Smooth muscle cell of the pulmonary artery (primary cell): Measurements from ENCODE around the gene NMT1. TPM values are rescaled to one million over a fixed set of nuclear protein-coding genes. Genes with fewer than 3 reads are reported as not detected.

Experiments
- total RNA-seq: library from RNA; depleted of rRNA; stranded (reverse); fragments of >200 nt; gene quantifications from 2 replicates; pipeline ENCODE4 v1.2.3, GENCODE V29; 2014

NMT1 gene
- total RNA-seq, result 68.2 and 69.5 TPM in 2 replicates

DNA sequence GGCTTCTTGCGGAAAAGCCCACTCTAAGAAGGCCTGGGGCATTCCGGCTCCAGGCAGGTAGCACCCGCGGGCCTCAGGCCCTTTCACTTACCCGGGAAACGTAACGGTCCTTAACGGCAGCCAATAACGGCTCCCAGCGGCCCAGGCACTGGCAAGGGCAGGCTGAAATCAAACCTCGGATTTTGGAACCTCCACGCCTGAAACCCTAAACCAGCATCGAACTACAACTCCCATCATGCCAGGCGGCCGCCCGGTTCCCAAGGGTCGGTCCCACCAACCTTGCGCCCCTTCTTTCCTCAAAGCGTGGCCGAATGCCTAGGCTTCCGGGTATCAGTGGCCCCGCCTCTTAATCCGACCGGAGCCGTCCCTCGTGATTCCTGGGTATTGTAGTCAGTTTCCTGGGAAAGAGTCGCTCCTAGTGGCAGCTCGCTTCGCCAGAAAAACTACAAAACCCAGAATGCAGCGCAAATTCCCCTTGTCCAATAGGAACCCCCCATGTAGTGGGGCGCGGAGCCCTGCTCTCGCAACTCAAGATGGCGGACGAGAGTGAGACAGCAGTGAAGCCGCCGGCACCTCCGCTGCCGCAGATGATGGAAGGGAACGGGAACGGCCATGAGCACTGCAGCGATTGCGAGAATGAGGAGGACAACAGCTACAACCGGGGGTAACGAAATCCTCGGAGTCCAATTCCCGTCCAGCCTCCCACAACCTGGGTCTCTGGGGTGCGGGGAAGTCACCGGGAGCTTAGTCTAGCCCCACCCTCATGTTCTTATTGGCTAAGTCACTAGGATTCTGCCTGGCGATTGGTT is at the start of gene NMT1:
NMT1 (plus strand) TSS at position 521 of the 809 bp plus-strand sequence; CDS start at position 534, 13 bp downstream.

DNA sequence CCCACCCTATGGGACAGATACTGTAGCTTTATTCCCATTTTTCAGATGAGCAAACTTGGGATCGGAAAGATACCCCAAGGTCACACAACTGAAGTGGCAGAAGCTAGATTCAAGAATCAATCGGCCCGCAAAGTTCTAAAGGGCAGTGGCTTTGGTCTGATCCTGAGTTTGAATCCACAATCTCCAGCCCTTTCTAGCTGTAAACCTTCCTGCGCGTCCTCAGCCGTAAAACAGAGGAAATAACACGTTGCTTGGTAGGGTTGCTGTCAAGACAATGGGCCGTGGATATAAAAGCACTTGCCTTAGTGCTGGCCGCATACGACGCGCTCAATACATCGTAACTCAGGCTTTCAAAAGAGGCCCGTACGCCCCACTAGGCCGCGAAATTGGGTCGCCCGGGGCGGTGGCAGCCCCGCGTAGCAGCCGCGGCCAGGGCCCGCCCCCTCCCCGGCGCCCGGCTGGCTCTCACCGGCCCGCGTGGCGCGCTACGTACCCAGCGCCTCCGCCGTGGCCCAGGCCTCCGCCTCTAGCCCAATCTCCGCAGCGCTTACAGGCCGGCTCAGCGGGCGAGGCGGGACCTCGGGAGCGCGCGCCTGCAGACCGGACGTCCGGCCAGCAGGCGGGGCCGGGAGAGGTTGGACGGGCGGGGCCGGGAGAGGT is 9.9 kb upstream of the NMT1 start, which contains the start of gene DCAKD:
DCAKD (minus strand) TSS at position 573 of the 660 bp plus-strand sequence. CDS start 16,747 bp downstream, outside the sequence.

DNA sequence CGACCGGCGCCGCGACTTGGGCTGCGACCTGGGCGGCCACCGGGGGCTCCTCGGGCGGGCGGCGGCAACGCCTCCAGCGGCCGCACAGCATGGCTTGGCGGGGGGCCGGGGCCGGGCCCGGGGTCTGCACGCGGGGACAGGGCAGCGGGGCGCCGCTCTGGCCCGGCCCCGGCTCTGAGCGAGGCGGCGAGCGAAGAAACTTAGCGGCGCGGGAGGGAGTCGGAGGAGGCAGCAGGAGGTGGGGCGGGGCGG is 71.1 kb downstream of the NMT1 start, which contains the start of gene PLCD3:
PLCD3 (minus strand) TSS at position 196 of the 252 bp plus-strand sequence; CDS start at position 91, 105 bp downstream.

DNA sequence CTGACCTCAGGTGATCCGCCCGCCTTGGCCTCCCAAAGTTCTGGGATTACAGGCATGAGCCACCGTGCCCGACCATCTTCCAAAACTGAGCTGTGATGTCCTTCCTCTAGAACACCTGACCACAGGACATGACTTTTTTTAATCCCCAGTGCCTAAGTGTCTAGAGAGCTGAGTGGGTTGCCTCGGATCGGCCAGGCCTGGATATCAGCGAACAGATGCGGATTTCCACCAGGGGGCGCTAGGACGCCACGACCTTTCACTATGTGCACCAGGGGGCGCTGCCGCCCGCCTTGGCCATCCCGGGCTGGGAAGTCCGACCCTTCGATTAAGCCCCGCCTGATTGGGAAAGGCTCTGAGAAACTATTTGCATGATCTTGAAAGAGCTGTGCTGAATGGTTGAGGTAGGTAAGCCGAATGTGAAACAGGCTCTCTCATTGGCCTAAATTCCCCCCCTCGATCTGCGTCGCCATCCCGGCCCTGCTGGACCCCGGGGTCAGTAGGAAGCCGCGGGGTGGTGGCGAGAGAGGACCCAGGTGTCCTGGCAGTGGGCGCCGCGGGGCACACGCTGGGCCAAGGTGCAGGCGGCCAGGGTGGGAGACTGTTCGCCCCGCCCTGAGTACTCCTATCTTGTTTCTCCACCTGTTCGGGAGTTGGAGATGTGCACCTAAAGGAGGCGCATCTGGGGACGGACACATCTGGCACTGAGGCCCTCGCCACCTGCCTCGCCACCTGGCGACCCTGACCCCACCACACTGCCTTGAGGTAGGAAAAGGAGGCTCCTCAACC is 74.3 kb downstream of the NMT1 start, which contains the start of gene ACBD4:
ACBD4 (plus strand) TSS at position 496 of the 786 bp plus-strand sequence. CDS start 458 bp downstream, outside the sequence.

DNA sequence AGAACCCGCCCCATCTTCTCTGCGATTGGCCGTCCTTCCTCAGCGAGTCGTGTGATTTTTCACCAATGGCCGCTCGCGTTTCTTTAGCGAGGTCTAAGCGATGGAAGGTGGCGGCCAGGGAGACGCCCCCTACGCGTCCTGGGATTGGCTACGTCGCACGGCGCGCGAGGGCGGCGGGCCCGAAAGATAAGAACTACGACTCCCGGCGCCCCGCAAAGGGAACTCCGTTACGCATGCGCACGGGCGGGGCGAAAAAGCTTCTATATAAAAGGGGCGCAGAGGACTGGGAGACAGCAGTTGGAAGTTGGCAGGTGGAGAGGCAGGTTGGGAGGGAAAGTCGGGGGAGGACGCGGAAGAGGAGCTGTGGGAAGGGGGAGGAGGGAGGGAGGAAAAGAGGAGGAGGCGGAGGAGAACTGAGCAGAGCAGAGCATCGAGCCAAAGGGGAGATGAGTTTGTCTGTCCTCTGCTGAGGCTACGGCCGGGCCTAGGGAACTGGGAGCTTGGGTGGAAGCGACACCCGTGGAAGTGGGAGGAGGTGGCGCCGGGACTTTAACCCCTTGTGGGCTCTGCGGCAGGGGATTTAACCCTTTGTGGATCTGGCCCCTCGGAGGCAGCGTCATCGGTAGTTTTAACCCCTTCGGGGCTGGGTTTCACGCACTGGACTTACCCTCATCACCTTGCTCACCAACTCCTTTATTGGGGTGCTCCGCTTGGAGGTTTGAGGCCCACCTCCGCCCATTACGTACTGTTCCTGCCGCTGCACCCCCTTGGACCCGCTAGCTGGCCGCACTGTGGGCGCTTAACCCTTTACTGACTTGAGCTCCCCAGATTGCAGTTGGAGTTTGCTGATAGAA is 87.3 kb downstream of the NMT1 start, which contains the start of gene HEXIM1:
HEXIM1 (plus strand) TSS at position 293 of the 854 bp plus-strand sequence. CDS start 716 bp downstream, outside the sequence.

Other genes with a start within 250 kb of the NMT1 start
- 27.7 and 40.1 TPM in 2 replicates for gene GJC1, start 231.0 kb upstream of the NMT1 start, total RNA-seq
- not detected in 2 replicates for gene HIGD1B, start 213.4 kb upstream of the NMT1 start, total RNA-seq
- gene EFTUD2, start 161.9 kb upstream of the NMT1 start, total RNA-seq, result 96.8 and 104 TPM in 2 replicates
- 0.59 and 0.92 TPM in 2 replicates for gene GFAP, start 145.8 kb upstream of the NMT1 start, total RNA-seq
- gene KIF18B, start 113.5 kb upstream of the NMT1 start, total RNA-seq, result 1.1 and 1.9 TPM in 2 replicates
- 0.33 and 0.46 TPM in 2 replicates for gene C1QL1, start 93.0 kb upstream of the NMT1 start, total RNA-seq
- gene DCAKD, start 9.7 kb upstream of the NMT1 start, total RNA-seq, result 41.4 and 42.2 TPM in 2 replicates
- gene PLCD3, start 71.2 kb downstream of the NMT1 start, total RNA-seq, result 39.2 and 85.5 TPM in 2 replicates
- gene ACBD4, start 74.4 kb downstream of the NMT1 start, total RNA-seq, result 5.3 and 10.1 TPM in 2 replicates
- gene HEXIM1, start 87.2 kb downstream of the NMT1 start, total RNA-seq, result 11.3 and 12.1 TPM in 2 replicates
- gene HEXIM2, start 100.6 kb downstream of the NMT1 start, total RNA-seq, result 4.8 and 6.3 TPM in 2 replicates
- gene FMNL1, start 160.6 kb downstream of the NMT1 start, total RNA-seq, result 0.10 and 0.33 TPM in 2 replicates
- gene SPATA32, start 200.8 kb downstream of the NMT1 start, total RNA-seq, result not detected in 2 replicates